GM19240 (cell line): ENCODE data around the gene RNF11.
"Not testable (repeated sequence)": the region's sequence is repeated elsewhere in the genome, so short reads cannot be mapped to it uniquely, and the experiment has no call there.

Experiments
- DNase-seq: peaks from one replicate; pipeline ENCODE4 v3.0.0; 2011; ENCODE audit warnings: low spot score; ENCODE audit not compliant: insufficient read length

The RNF11 gene

GRCh38 chr1:51235673-51236530 lies at the start of gene RNF11:
TSS of gene RNF11 (plus strand) at chr1:51236273. CDS start at chr1:51236757, 484 bp downstream.
- DNase-seq: peak; percentile 73

- no peak for DNase-seq
Observed at GRCh38 chr1:51188230-51188629, 47.8 kb upstream of the RNF11 start.

- peak; percentile 50 for DNase-seq
Observed at GRCh38 chr1:51189421-51190073, 46.5 kb upstream of the RNF11 start.

GRCh38 chr1:51190961-51191360 lies 45.1 kb upstream of the RNF11 start:
- no peak for DNase-seq

- no peak for DNase-seq
Observed at GRCh38 chr1:51192213-51192843, 43.7 kb upstream of the RNF11 start.

- DNase-seq: no peak
Observed at GRCh38 chr1:51193564-51193963, 42.5 kb upstream of the RNF11 start.

- DNase-seq: peak; percentile 12
Observed at GRCh38 chr1:51203121-51203873, 32.8 kb upstream of the RNF11 start.

GRCh38 chr1:51203874-51204245 lies 32.2 kb upstream of the RNF11 start:
- no peak for DNase-seq

GRCh38 chr1:51210055-51210454 lies 26.0 kb upstream of the RNF11 start:
- DNase-seq: no peak

GRCh38 chr1:51210676-51211075 lies 25.4 kb upstream of the RNF11 start:
- DNase-seq: no peak

GRCh38 chr1:51214615-51215131 lies 21.4 kb upstream of the RNF11 start:
- DNase-seq: no peak

- DNase-seq: no peak
Observed at GRCh38 chr1:51215169-51215568, 20.9 kb upstream of the RNF11 start.

GRCh38 chr1:51216631-51217030 lies 19.4 kb upstream of the RNF11 start:
- DNase-seq: no peak

- no peak for DNase-seq
Observed at GRCh38 chr1:51217101-51217500, 19.0 kb upstream of the RNF11 start.

GRCh38 chr1:51218570-51218969 lies 17.5 kb upstream of the RNF11 start:
- DNase-seq: no peak

- DNase-seq: no peak
Observed at GRCh38 chr1:51219022-51219421, 17.1 kb upstream of the RNF11 start.

GRCh38 chr1:51221529-51221928 lies 14.5 kb upstream of the RNF11 start:
- DNase-seq: not testable (repeated sequence)

- no peak for DNase-seq
Observed at GRCh38 chr1:51222136-51222787, 13.8 kb upstream of the RNF11 start.

GRCh38 chr1:51222809-51223208 lies 13.3 kb upstream of the RNF11 start:
- no peak for DNase-seq

GRCh38 chr1:51224255-51224654 lies 11.8 kb upstream of the RNF11 start:
- no peak for DNase-seq
